ENCODE data around the gene TTC7B. TPM values are rescaled to one million over a fixed set of nuclear protein-coding genes. Genes with fewer than 3 reads are reported as not detected.

Gene TTC7B
- total and polyA plus RNA-seq, 2 experiments from 2014 or later: 68.1 to 75.8 TPM

GRCh38 chr14:90489306-90489705 lies 326.9 kb downstream of the TTC7B start:
- no peak for DNase-seq (ENCODE audit: low read depth in 1 of 2, low spot score in 1 of 2)
- no peak overlapping the region for H3K27ac ChIP-seq
- H3K9me3 ChIP-seq (ENCODE audit: low read depth): no peaks in the 10 kb centered on the region

GRCh38 chr14:90488256-90488655 lies 328.0 kb downstream of the TTC7B start:
- no peaks in the 10 kb centered on the region for H3K27me3 ChIP-seq
- H3K36me3 ChIP-seq: no peaks in the 10 kb centered on the region
- DNase-seq (ENCODE audit: low read depth in 1 of 2, low spot score in 1 of 2): no peak
- no peak overlapping the region for H3K4me3 ChIP-seq
- H3K27ac ChIP-seq: no peak overlapping the region
- no peak for TF ChIP-seq CTCF (IDR thresholded peaks at IDR 0.05; ENCODE audit: low read depth, low read length)
- no peaks in the 10 kb centered on the region for H3K4me1 ChIP-seq (ENCODE audit: low read depth)
- no peaks in the 10 kb centered on the region for H3K9me3 ChIP-seq (ENCODE audit: low read depth)

More at GRCh38 chr14:90489306-90489705, 326.9 kb downstream of the TTC7B start:
- no peak for TF ChIP-seq CTCF (IDR thresholded peaks at IDR 0.05; ENCODE audit: low read depth, low read length)
- H3K36me3 ChIP-seq: no peaks in the 10 kb centered on the region
- no peak overlapping the region for H3K4me3 ChIP-seq
- H3K4me1 ChIP-seq (ENCODE audit: low read depth): no peaks in the 10 kb centered on the region
- no peaks in the 10 kb centered on the region for H3K27me3 ChIP-seq

DNA sequence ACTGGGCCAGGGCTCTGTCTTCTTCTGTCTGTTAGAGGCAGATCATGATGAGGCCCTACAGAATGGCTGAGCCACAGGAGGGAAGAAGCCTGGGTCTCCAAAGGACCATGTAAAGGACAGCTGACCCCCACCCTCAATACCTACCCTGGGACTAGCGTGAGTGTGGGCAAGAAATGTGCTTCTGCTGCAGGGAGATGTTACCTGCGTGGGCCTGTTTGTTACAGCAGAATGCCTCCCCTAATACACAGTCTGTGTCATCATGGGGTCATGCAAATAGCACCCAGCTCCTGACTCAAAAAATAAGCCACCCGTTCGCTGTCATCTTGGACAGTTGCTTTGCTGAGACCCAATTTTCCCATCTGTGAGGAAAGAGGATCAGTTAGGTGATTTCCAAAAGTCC lies 328.8 kb downstream of the TTC7B start:
- Histone ChIP-seq H3K9me3 (ENCODE audit: low read depth) (no peaks in the 10 kb centered on the region), H3K4me1 (ENCODE audit: low read depth) (no peaks in the 10 kb centered on the region), H3K27me3 (no peaks in the 10 kb centered on the region), H3K36me3 (no peaks in the 10 kb centered on the region), H3K4me3 (no peak overlapping the region), H3K27ac (no peak overlapping the region)
- TF ChIP-seq CTCF (IDR thresholded peaks at IDR 0.05; ENCODE audit: low read depth, low read length): no peak
- DNase-seq (ENCODE audit: low read depth in 1 of 2, low spot score in 1 of 2): no peak

DNA sequence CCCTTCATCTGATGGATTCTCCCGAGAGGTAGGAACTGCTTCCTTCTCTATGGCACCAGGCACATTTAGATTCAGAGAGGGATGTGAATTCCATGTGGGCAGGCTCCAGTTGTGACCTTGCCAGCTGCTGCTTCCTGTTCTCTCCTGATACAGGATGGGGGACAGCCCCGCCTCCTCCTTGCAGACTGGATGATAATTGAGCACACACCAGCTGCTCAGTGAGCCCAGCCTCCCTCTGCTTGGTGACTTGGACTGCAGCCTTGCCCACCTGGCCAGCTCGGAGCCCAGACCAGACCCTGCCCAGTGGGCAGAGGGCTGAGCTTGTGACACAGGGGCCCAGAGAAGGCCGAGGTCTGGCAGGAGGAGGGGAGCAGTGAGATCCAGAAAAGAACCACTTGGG lies 329.2 kb downstream of the TTC7B start:
- TF ChIP-seq CTCF (IDR thresholded peaks at IDR 0.05; ENCODE audit: low read depth, low read length): no peak
- H3K9me3 ChIP-seq (ENCODE audit: low read depth): no peaks in the 10 kb centered on the region
- H3K4me1 ChIP-seq (ENCODE audit: low read depth): no peaks in the 10 kb centered on the region
- no peak overlapping the region for H3K4me3 ChIP-seq
- no peak overlapping the region for H3K27ac ChIP-seq
- DNase-seq (ENCODE audit: low read depth in 1 of 2, low spot score in 1 of 2): peak in 1 of 2 donors; percentile 38
- no peaks in the 10 kb centered on the region for H3K27me3 ChIP-seq
- H3K36me3 ChIP-seq: no peaks in the 10 kb centered on the region

- H3K4me3 ChIP-seq: no peak overlapping the region
- H3K36me3 ChIP-seq: no peaks in the 10 kb centered on the region
- H3K4me1 ChIP-seq (ENCODE audit: low read depth): no peaks in the 10 kb centered on the region
- no peaks in the 10 kb centered on the region for H3K9me3 ChIP-seq (ENCODE audit: low read depth)
- no peak overlapping the region for H3K27ac ChIP-seq
- TF ChIP-seq CTCF (IDR thresholded peaks at IDR 0.05; ENCODE audit: low read depth, low read length): no peak
- no peak for DNase-seq (ENCODE audit: low read depth in 1 of 2, low spot score in 1 of 2)
- no peaks in the 10 kb centered on the region for H3K27me3 ChIP-seq
Measured at GRCh38 chr14:90484291-90484690, 331.9 kb downstream of the TTC7B start.

DNA sequence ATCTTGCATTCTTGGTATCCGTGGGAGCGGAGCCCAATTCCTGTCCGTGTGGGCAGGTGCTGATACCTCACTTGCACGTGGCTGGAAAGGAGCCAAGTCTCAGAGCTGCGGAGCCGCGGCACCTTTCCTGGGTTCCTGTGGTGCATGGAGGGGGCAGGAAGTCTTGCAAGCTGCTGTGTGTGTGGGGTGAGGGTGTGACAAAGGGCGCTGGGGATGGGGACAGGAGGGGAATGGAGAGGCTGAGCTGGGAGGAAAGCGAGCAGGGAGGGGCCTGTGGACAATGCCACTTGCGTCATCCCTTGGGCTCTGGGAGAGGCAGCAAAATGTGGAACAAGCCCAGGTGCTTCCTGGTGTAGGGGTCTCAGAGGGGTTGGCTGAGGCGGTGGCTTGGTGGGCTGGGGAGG lies 332.7 kb downstream of the TTC7B start:
- H3K36me3 ChIP-seq: no peaks in the 10 kb centered on the region
- no peaks in the 10 kb centered on the region for H3K4me1 ChIP-seq (ENCODE audit: low read depth)
- no peak for TF ChIP-seq CTCF (IDR thresholded peaks at IDR 0.05; ENCODE audit: low read depth, low read length)
- H3K9me3 ChIP-seq (ENCODE audit: low read depth): no peaks in the 10 kb centered on the region
- DNase-seq (ENCODE audit: low read depth in 1 of 2, low spot score in 1 of 2): no peak
- no peak overlapping the region for H3K27ac ChIP-seq
- H3K4me3 ChIP-seq: no peak overlapping the region
- no peaks in the 10 kb centered on the region for H3K27me3 ChIP-seq

Measured in cardiac muscle cell (in vitro differentiated cells and primary cell).